Measurements from ENCODE around the gene RHBG.

GRCh38 chr1:156422602-156423091, 53.6 kb downstream of the RHBG start:
- TF ChIP-seq CTCF (IDR thresholded peaks at IDR 0.05; ENCODE audit: poor library complexity, severe bottlenecking) (no peak), EZH2 (IDR thresholded peaks at IDR 0.05; ENCODE audit: borderline replicate concordance, insufficient read depth, low read length, poor library complexity, severe bottlenecking) (no peak), POLR2AphosphoS5 (IDR thresholded peaks at IDR 0.05) (no peak), SMC3 (conservative IDR thresholded peaks at IDR 0.05; ENCODE audit: poor library complexity) (no peak), RAD21 (conservative IDR thresholded peaks at IDR 0.05) (no peak)

Measured in neural cell (in vitro differentiated cells).